NB4 (cell line): Measurements from ENCODE around the gene ABLIM1.

ENCODE experiments used
- DNase-seq: peaks from one replicate; pipeline ENCODE4 v3.0.0; 2010; ENCODE audit warnings: low read depth
- H3K4me3 ChIP-seq: one replicate; pipeline ENCODE4 v1.5.1; 2011; ENCODE audit warnings: mild to moderate bottlenecking, low read depth, low read length, moderate library complexity
- MYC ChIP-seq: IDR thresholded peaks from 2 replicates; pipeline ENCODE4 v1.6.1; 2011; ENCODE audit warnings: low read depth, low read length
- POLR2A ChIP-seq: IDR thresholded peaks from 2 replicates; pipeline ENCODE4 v1.6.1; 2011; ENCODE audit warnings: mild to moderate bottlenecking; ENCODE audit not compliant: insufficient read length; ENCODE audit errors: extremely low read depth
- TF ChIP-seq, protein P1 (sequence below): IDR thresholded peaks from one replicate; pipeline ENCODE4 v1.5.1; 2012; ENCODE audit warnings: low read depth, low read length
- TF ChIP-seq, protein P2 (sequence below): IDR thresholded peaks from 2 replicates; pipeline ENCODE4 v1.6.1; 2011; ENCODE audit warnings: low read depth, low read length

Gene ABLIM1

DNA sequence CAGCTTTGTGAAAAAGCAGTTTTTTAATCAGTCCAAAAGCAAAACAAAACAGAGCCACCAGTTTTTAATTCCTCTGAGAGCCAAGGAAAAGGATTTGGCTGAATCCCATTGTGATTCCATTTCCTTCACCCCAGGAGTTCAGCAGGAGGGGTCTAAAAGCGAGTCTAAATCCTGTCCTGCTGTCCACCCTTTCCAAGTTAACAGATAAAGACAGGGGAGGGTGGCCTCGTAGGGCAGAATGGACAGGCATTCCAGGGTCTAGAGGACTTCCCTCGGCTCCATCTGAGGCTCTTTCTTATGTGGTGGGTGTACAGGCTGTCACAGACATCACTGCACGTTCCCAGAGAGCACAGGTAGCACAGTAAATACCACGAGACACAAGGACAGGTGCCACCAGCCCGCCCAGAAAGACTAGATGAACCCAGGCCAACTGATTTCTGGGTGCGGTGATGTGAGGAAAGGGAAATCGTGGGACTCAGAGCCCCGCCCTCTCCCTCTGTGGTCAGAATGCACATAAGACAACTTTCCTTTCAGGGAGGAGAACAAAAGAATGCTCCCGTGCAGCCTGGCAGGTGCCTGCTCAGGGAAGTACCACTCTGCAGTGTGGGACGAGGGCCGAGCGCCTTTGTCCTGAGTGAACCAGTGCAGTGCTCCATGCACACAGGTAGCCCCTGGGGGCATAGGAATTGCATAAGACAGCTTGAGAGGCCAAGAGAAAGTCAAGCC is 119.7 kb downstream of the ABLIM1 start:
- TF ChIP-seq POLR2A (no peak), MYC (no peak)
- TF ChIP-seq, protein P1, sequence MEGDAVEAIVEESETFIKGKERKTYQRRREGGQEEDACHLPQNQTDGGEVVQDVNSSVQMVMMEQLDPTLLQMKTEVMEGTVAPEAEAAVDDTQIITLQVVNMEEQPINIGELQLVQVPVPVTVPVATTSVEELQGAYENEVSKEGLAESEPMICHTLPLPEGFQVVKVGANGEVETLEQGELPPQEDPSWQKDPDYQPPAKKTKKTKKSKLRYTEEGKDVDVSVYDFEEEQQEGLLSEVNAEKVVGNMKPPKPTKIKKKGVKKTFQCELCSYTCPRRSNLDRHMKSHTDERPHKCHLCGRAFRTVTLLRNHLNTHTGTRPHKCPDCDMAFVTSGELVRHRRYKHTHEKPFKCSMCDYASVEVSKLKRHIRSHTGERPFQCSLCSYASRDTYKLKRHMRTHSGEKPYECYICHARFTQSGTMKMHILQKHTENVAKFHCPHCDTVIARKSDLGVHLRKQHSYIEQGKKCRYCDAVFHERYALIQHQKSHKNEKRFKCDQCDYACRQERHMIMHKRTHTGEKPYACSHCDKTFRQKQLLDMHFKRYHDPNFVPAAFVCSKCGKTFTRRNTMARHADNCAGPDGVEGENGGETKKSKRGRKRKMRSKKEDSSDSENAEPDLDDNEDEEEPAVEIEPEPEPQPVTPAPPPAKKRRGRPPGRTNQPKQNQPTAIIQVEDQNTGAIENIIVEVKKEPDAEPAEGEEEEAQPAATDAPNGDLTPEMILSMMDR: no peak
- TF ChIP-seq, protein P2, sequence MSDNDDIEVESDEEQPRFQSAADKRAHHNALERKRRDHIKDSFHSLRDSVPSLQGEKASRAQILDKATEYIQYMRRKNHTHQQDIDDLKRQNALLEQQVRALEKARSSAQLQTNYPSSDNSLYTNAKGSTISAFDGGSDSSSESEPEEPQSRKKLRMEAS: no peak
- DNase-seq: peak; percentile 16
- no peak overlapping the region for H3K4me3 ChIP-seq

DNA sequence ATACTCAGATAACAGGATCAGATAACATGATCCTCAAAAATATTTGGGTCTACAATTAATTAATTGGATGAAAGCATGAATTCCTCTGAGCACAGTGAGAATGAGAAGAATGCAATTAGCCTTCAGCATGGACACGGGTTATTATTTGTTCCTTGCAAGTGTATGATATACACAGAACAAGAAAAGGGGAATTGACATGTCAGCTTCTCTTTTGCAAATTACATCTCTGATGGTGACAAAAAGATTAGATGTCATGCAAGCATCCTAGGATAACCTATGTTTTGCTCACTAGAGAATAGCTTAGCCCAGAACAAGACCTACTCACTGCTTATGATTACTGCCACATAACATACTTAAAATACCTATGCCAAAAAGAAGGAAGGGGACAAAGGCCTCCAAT is 120.3 kb downstream of the ABLIM1 start:
- TF ChIP-seq MYC: no peak
- TF ChIP-seq, protein P1: no peak
- TF ChIP-seq POLR2A: no peak
- TF ChIP-seq, protein P2: no peak
- H3K4me3 ChIP-seq: no peak overlapping the region
- DNase-seq: no peak

DNA sequence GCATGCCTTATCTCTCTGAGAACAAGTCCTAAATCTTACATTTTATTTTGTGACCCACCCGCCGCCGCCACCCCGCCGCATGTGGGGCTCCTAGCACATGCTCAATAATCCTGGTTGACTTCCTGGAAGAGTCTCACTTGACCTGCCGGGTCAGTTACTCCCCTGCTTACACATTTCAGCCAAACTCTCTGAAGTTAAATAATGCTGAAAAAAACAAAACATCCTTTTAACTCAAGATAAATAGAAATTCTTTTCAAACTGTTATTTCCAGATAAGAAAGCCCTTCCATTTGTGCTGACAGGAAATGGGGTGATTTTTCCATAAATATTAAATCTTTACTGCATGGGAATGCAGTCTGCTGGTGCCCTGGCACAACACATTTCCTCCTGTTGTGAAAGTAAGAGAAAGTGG is 123.5 kb downstream of the ABLIM1 start:
- no peak overlapping the region for H3K4me3 ChIP-seq
- no peak for TF ChIP-seq MYC
- no peak for TF ChIP-seq POLR2A
- TF ChIP-seq, protein P2: no peak
- TF ChIP-seq, protein P1: no peak
- DNase-seq: no peak

DNA sequence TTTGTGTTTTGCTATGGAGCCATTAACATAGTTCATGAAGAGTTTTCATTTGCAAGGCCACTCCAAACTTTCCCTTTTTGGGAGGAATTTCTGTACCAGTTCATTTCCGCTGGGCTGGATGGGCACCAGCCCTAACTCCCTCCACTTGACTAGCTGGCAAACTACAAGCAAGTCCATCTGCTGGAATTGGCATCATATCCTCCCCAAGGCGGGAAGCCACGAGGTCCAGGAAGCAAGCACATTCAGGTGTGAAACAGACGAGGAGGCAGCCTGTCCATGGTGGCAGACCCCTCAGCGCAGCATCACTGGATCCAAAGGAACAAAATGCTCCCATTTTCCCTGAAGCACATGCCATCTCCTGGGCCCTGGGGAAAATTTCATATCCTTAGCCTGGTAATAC is 125.8 kb downstream of the ABLIM1 start:
- DNase-seq: no peak
- TF ChIP-seq POLR2A (no peak), MYC (no peak)
- TF ChIP-seq, protein P2: no peak
- TF ChIP-seq, protein P1: no peak
- no peak overlapping the region for H3K4me3 ChIP-seq

DNA sequence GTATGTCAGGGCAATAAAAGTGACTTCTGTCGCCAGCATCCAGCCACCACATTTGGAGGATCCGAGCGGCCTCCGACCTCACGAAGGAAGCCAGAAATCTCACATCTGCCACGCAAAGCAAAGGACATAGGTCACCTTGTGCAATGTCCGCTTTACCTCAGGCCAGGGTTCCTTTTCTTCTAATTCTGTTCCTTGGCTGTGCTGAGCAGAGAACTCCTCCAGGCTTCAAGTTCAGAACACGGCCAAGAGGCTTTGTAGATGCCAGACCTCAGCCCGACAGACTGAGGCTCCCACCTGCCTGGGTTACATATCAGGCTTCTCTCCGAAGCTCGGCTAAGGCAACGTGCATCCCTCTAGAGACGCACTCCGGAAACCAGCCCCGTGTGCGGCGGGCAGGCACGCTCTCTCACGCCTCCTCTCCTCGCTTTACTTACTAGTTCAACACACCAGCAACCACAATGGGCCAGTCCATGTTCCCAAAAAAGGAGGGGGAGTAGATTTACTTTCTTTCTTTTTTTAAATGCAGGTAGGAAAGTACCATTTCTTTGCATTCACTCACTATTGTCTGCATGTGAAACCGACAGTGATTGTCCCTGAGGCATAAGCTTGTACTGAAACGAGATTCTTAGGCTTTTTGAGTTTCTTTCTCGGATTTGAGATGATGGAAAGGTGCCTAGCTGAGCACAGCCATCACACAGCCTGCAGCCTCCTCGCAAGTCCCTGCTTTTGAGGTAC is 131.4 kb downstream of the ABLIM1 start:
- peak; percentile 95 for DNase-seq

More for the DNA sequence above, 131.4 kb downstream of the ABLIM1 start:
- TF ChIP-seq MYC (peak; percentile 96), POLR2A (peak; percentile 76)
- TF ChIP-seq, protein P2: peak; percentile 91
- TF ChIP-seq, protein P1: no peak
- H3K4me3 ChIP-seq: peak overlapping the region; percentile 71
